ENCODE results near the gene PRKCZ.

The PRKCZ gene

GRCh38 chr1:2046953-2047748 lies 3.1 kb upstream of the PRKCZ start:
- DNase-seq, result no peak

- no peak for DNase-seq
Measured at GRCh38 chr1:2047749-2048729, 2.2 kb upstream of the PRKCZ start.

- DNase-seq, result peak; percentile 10
Measured at GRCh38 chr1:2049225-2049717, 940 bp upstream of the PRKCZ start.

- DNase-seq, result no peak
Measured at GRCh38 chr1:2050461-2050792, 216 bp downstream of the PRKCZ start.

GRCh38 chr1:2050793-2051682 lies 827 bp downstream of the PRKCZ start:
- no peak for DNase-seq

GRCh38 chr1:2052054-2052679 lies 2.0 kb downstream of the PRKCZ start:
- DNase-seq, result no peak

GRCh38 chr1:2052756-2053155 lies 2.5 kb downstream of the PRKCZ start:
- DNase-seq, result no peak

GRCh38 chr1:2053217-2053616 lies 3.0 kb downstream of the PRKCZ start:
- no peak for DNase-seq

- DNase-seq, result no peak
Measured at GRCh38 chr1:2053784-2054376, 3.7 kb downstream of the PRKCZ start.

- DNase-seq, result no peak
Measured at GRCh38 chr1:2054560-2054959, 4.3 kb downstream of the PRKCZ start.

- DNase-seq, result no peak
Measured at GRCh38 chr1:2055911-2056575, 5.8 kb downstream of the PRKCZ start.

GRCh38 chr1:2056955-2057590 lies 6.9 kb downstream of the PRKCZ start:
- no peak for DNase-seq

- no peak for DNase-seq
Measured at GRCh38 chr1:2059290-2059953, 9.2 kb downstream of the PRKCZ start.

- DNase-seq, result no peak
Measured at GRCh38 chr1:2060072-2060471, 9.9 kb downstream of the PRKCZ start.

GRCh38 chr1:2060535-2060934 lies 10.3 kb downstream of the PRKCZ start:
- no peak for DNase-seq

GRCh38 chr1:2061065-2061778 lies 11.0 kb downstream of the PRKCZ start:
- DNase-seq, result no peak

GRCh38 chr1:2065699-2066098 lies 15.5 kb downstream of the PRKCZ start:
- no peak for DNase-seq

GRCh38 chr1:2067393-2067792 lies 17.2 kb downstream of the PRKCZ start:
- no peak for DNase-seq

GRCh38 chr1:2067981-2068380 lies 17.8 kb downstream of the PRKCZ start:
- no peak for DNase-seq
